ENCODE measurements around the gene TNIP1. TPM values are rescaled to one million over a fixed set of nuclear protein-coding genes. Genes with fewer than 3 reads are reported as not detected.

Gene TNIP1
- total RNA-seq, 1 donor from 2014 or later = 304 TPM

- Mint-ChIP-seq H3K9me3 (no peaks in the 10 kb centered on the region), H3K4me3 (peak overlapping the region; percentile 91), H3K36me3 (ENCODE audit: low read depth) (peaks cover 62% of the 10 kb centered on the region), H3K4me1 (ENCODE audit: low read depth) (peaks cover 73% of the 10 kb centered on the region), H3K27me3 (ENCODE audit: insufficient read depth) (no peaks in the 10 kb centered on the region), H3K27ac (peak overlapping the region; percentile 92)
- intact Hi-C loops (cut with micrococcal nuclease) = no loop called here
- no peak for DNase-seq (ENCODE audit: low spot score)
Measured at GRCh38 chr5:151077419-151077818, 3.4 kb downstream of the TNIP1 start.

- Mint-ChIP-seq H3K4me3 (peak overlapping the region; percentile 56), H3K4me1 (ENCODE audit: low read depth) (peaks cover 73% of the 10 kb centered on the region), H3K27me3 (ENCODE audit: insufficient read depth) (no peaks in the 10 kb centered on the region), H3K9me3 (no peaks in the 10 kb centered on the region), H3K27ac (peak overlapping the region; percentile 62), H3K36me3 (ENCODE audit: low read depth) (peaks cover 64% of the 10 kb centered on the region)
- intact Hi-C loops (cut with micrococcal nuclease) = no loop called here
- no peak for DNase-seq (ENCODE audit: low spot score)
Measured at GRCh38 chr5:151076616-151077015, 4.2 kb downstream of the TNIP1 start.

GRCh38 chr5:151075698-151076331, 5.0 kb downstream of the TNIP1 start:
- H3K9me3 Mint-ChIP-seq = no peaks in the 10 kb centered on the region
- H3K27me3 Mint-ChIP-seq (ENCODE audit: insufficient read depth) = no peaks in the 10 kb centered on the region
- peak overlapping the region; percentile 56 for H3K4me3 Mint-ChIP-seq
- H3K4me1 Mint-ChIP-seq (ENCODE audit: low read depth) = peaks cover 78% of the 10 kb centered on the region
- peaks cover 72% of the 10 kb centered on the region for H3K36me3 Mint-ChIP-seq (ENCODE audit: low read depth)
- intact Hi-C loops (cut with micrococcal nuclease) = no loop called here
- H3K27ac Mint-ChIP-seq = peak overlapping the region; percentile 62
- no peak for DNase-seq (ENCODE audit: low spot score)

GRCh38 chr5:151074557-151074956, 6.3 kb downstream of the TNIP1 start:
- DNase-seq (ENCODE audit: low spot score) = no peak
- no peak overlapping the region for H3K4me3 Mint-ChIP-seq
- H3K27ac Mint-ChIP-seq = no peak overlapping the region
- no peaks in the 10 kb centered on the region for H3K9me3 Mint-ChIP-seq
- H3K36me3 Mint-ChIP-seq (ENCODE audit: low read depth) = peaks cover 68% of the 10 kb centered on the region
- H3K27me3 Mint-ChIP-seq (ENCODE audit: insufficient read depth) = no peaks in the 10 kb centered on the region
- peaks cover 83% of the 10 kb centered on the region for H3K4me1 Mint-ChIP-seq (ENCODE audit: low read depth)
- intact Hi-C loops (cut with micrococcal nuclease) = no loop called here

- no peak for DNase-seq (ENCODE audit: low spot score)
Measured at GRCh38 chr5:151073280-151073679, 7.6 kb downstream of the TNIP1 start.

GRCh38 chr5:151072630-151073025, 8.2 kb downstream of the TNIP1 start:
- DNase-seq (ENCODE audit: low spot score) = no peak
- peak overlapping the region; percentile 56 for H3K27ac Mint-ChIP-seq
- no peak overlapping the region for H3K4me3 Mint-ChIP-seq
- intact Hi-C loops (cut with micrococcal nuclease) = no loop called here
- H3K27me3 Mint-ChIP-seq (ENCODE audit: insufficient read depth) = no peaks in the 10 kb centered on the region
- H3K36me3 Mint-ChIP-seq (ENCODE audit: low read depth) = peaks cover 62% of the 10 kb centered on the region
- no peaks in the 10 kb centered on the region for H3K9me3 Mint-ChIP-seq
- peaks cover 84% of the 10 kb centered on the region for H3K4me1 Mint-ChIP-seq (ENCODE audit: low read depth)

More at GRCh38 chr5:151073280-151073679, 7.6 kb downstream of the TNIP1 start:
- Mint-ChIP-seq H3K4me3 (no peak overlapping the region), H3K36me3 (ENCODE audit: low read depth) (peaks cover 65% of the 10 kb centered on the region), H3K9me3 (no peaks in the 10 kb centered on the region), H3K4me1 (ENCODE audit: low read depth) (peaks cover 84% of the 10 kb centered on the region), H3K27me3 (ENCODE audit: insufficient read depth) (no peaks in the 10 kb centered on the region), H3K27ac (no peak overlapping the region)
- intact Hi-C loops (cut with micrococcal nuclease) = no loop called here

- intact Hi-C loops (cut with micrococcal nuclease) = no loop called here
- H3K36me3 Mint-ChIP-seq (ENCODE audit: low read depth) = peaks cover 62% of the 10 kb centered on the region
- DNase-seq (ENCODE audit: low spot score) = no peak
- H3K4me3 Mint-ChIP-seq = no peak overlapping the region
- H3K4me1 Mint-ChIP-seq (ENCODE audit: low read depth) = peaks cover 84% of the 10 kb centered on the region
- no peaks in the 10 kb centered on the region for H3K9me3 Mint-ChIP-seq
- H3K27me3 Mint-ChIP-seq (ENCODE audit: insufficient read depth) = no peaks in the 10 kb centered on the region
- H3K27ac Mint-ChIP-seq = peak overlapping the region; percentile 56
Measured at GRCh38 chr5:151071848-151072629, 8.8 kb downstream of the TNIP1 start.

- intact Hi-C loops (cut with micrococcal nuclease) = no loop called here
- Mint-ChIP-seq H3K9me3 (no peaks in the 10 kb centered on the region), H3K27ac (peak overlapping the region; percentile 23), H3K27me3 (ENCODE audit: insufficient read depth) (no peaks in the 10 kb centered on the region), H3K4me1 (ENCODE audit: low read depth) (peaks cover 84% of the 10 kb centered on the region), H3K36me3 (ENCODE audit: low read depth) (peaks cover 59% of the 10 kb centered on the region), H3K4me3 (no peak overlapping the region)
- no peak for DNase-seq (ENCODE audit: low spot score)
Measured at GRCh38 chr5:151071021-151071420, 9.8 kb downstream of the TNIP1 start.

GRCh38 chr5:151070449-151070848, 10.4 kb downstream of the TNIP1 start:
- Mint-ChIP-seq H3K9me3 (no peaks in the 10 kb centered on the region), H3K36me3 (ENCODE audit: low read depth) (peaks cover 56% of the 10 kb centered on the region), H3K27me3 (ENCODE audit: insufficient read depth) (no peaks in the 10 kb centered on the region), H3K4me3 (no peak overlapping the region), H3K4me1 (ENCODE audit: low read depth) (peaks cover 84% of the 10 kb centered on the region), H3K27ac (no peak overlapping the region)
- intact Hi-C loops (cut with micrococcal nuclease) = no loop called here
- DNase-seq (ENCODE audit: low spot score) = no peak

- peaks cover 88% of the 10 kb centered on the region for H3K4me1 Mint-ChIP-seq (ENCODE audit: low read depth)
- H3K4me3 Mint-ChIP-seq = peak overlapping the region; percentile 49
- intact Hi-C loops (cut with micrococcal nuclease) = loop anchor here (1.0 to 2.0 kb wide), 3 partner anchors 10 to 30 kb away; no protein-coding TSS in a partner anchor
- H3K27me3 Mint-ChIP-seq (ENCODE audit: insufficient read depth) = no peaks in the 10 kb centered on the region
- H3K9me3 Mint-ChIP-seq = no peaks in the 10 kb centered on the region
- peaks cover 50% of the 10 kb centered on the region for H3K36me3 Mint-ChIP-seq (ENCODE audit: low read depth)
- peak overlapping the region; percentile 88 for H3K27ac Mint-ChIP-seq
- DNase-seq (ENCODE audit: low spot score) = no peak
Measured at GRCh38 chr5:151068433-151069197, 12.2 kb downstream of the TNIP1 start.

GRCh38 chr5:151067632-151068432, 13.0 kb downstream of the TNIP1 start:
- intact Hi-C loops (cut with micrococcal nuclease) = loop anchor here (2.0 kb wide), 2 partner anchors 15 to 31 kb away; no protein-coding TSS in a partner anchor
- no peaks in the 10 kb centered on the region for H3K9me3 Mint-ChIP-seq
- peaks cover 48% of the 10 kb centered on the region for H3K36me3 Mint-ChIP-seq (ENCODE audit: low read depth)

GRCh38 chr5:151066920-151067319, 13.9 kb downstream of the TNIP1 start:
- H3K9me3 Mint-ChIP-seq = no peaks in the 10 kb centered on the region
- H3K27ac Mint-ChIP-seq = peak overlapping the region; percentile 88
- peaks cover 45% of the 10 kb centered on the region for H3K36me3 Mint-ChIP-seq (ENCODE audit: low read depth)
- peak overlapping the region; percentile 42 for H3K4me3 Mint-ChIP-seq
- H3K4me1 Mint-ChIP-seq (ENCODE audit: low read depth) = peaks cover 86% of the 10 kb centered on the region
- no peaks in the 10 kb centered on the region for H3K27me3 Mint-ChIP-seq (ENCODE audit: insufficient read depth)
- intact Hi-C loops (cut with micrococcal nuclease) = no loop called here
- DNase-seq (ENCODE audit: low spot score) = no peak

More at GRCh38 chr5:151067632-151068432, 13.0 kb downstream of the TNIP1 start:
- Mint-ChIP-seq H3K27ac (peak overlapping the region; percentile 88), H3K4me1 (ENCODE audit: low read depth) (peaks cover 92% of the 10 kb centered on the region), H3K4me3 (peak overlapping the region; percentile 42), H3K27me3 (ENCODE audit: insufficient read depth) (no peaks in the 10 kb centered on the region)
- DNase-seq (ENCODE audit: low spot score) = no peak

Data from activated T-helper 1 cell treated with anti-CD3 and anti-CD28 coated beads, Interleukin-12 subunit alpha, Interleukin-12 subunit beta, Interleukin-2, Interleukin-4 antibody, amounts not matched to agents 30 ng/mL and 10 ng/mL and 1 ng/mL, durations not matched to agents 14 hours and 24 hours and 36 hours (primary cell).